Neutrophil (primary cell): ENCODE measurements around the gene RIN3.

Experiments used
- H3K27ac ChIP-seq: fragments of 200-600 bp; sonication (generic); 2 replicates; pipeline ENCODE4 v1.5.1; 2016; ENCODE audit warnings: mild to moderate bottlenecking, moderate library complexity
- H3K27me3 ChIP-seq: fragments of 200-600 bp; sonication (generic); 2 replicates; pipeline ENCODE4 v1.6.0; 2016; ENCODE audit warnings: mild to moderate bottlenecking
- H3K36me3 ChIP-seq: fragments of 200-600 bp; sonication (generic); 2 replicates; pipeline ENCODE4 v1.5.1; 2017
- H3K4me1 ChIP-seq, 2 experiments: fragments of 200-600 bp in 1 of 2; sonication (generic) in 1 of 2; 1 replicate in 1 of 2; 2 replicates in 1 of 2; pipeline versions ENCODE4 v1.5.1 to v1.6.1; 2013 to 2016; ENCODE audit warnings: low read depth in 1 of 2, low read length in 1 of 2, mild to moderate bottlenecking in 1 of 2, moderate library complexity in 1 of 2; ENCODE audit not compliant: control insufficient read depth in 1 of 2, insufficient read depth in 1 of 2
- H3K4me3 ChIP-seq, 2 experiments: fragments of 200-600 bp in 1 of 2; sonication (generic) in 1 of 2; 1 replicate in 1 of 2; 2 replicates in 1 of 2; pipeline ENCODE4 v1.5.1; 2013 to 2016; ENCODE audit warnings: low read depth in 1 of 2, low read length in 1 of 2, mild to moderate bottlenecking in 1 of 2, moderate library complexity in 1 of 2
- H3K9me3 ChIP-seq: fragments of 200-600 bp; sonication (generic); 2 replicates; pipeline ENCODE4 v1.5.1; 2016
- CTCF ChIP-seq: fragments of 200-600 bp; sonication (generic); IDR thresholded peaks from 2 replicates; pipeline ENCODE4 v1.5.1; 2016; ENCODE audit warnings: antibody characterized with exemption

Gene RIN3

GRCh38 chr14:92683041-92683440, 169.5 kb downstream of the RIN3 start:
- Histone ChIP-seq H3K4me1 (peaks cover 7 to 13% of the 10 kb centered on the region in 2 experiments), H3K36me3 (peaks cover 100% of the 10 kb centered on the region)
- no peak for TF ChIP-seq CTCF

GRCh38 chr14:92684801-92685560, 171.4 kb downstream of the RIN3 start:
- Histone ChIP-seq H3K4me3 (no peak overlapping the region), H3K27ac (no peak overlapping the region), H3K4me1 (peaks cover 7 to 13% of the 10 kb centered on the region in 2 experiments), H3K36me3 (peaks cover 99% of the 10 kb centered on the region), H3K27me3 (no peaks in the 10 kb centered on the region), H3K9me3 (no peaks in the 10 kb centered on the region)
- no peak for TF ChIP-seq CTCF

More at GRCh38 chr14:92683041-92683440, 169.5 kb downstream of the RIN3 start:
- Histone ChIP-seq H3K27ac (no peak overlapping the region), H3K4me3 (no peak overlapping the region), H3K27me3 (no peaks in the 10 kb centered on the region), H3K9me3 (no peaks in the 10 kb centered on the region)

- Histone ChIP-seq H3K4me1 (peaks cover 6 to 7% of the 10 kb centered on the region in 2 experiments), H3K27me3 (no peaks in the 10 kb centered on the region), H3K27ac (no peak overlapping the region), H3K36me3 (peaks cover 99% of the 10 kb centered on the region), H3K4me3 (no peak overlapping the region), H3K9me3 (no peaks in the 10 kb centered on the region)
- TF ChIP-seq CTCF, result no peak
Observed at GRCh38 chr14:92685784-92686355, 172.3 kb downstream of the RIN3 start.

- no peak overlapping the region for H3K27ac ChIP-seq
- H3K4me3 ChIP-seq, result no peak overlapping the region
- peaks cover 98% of the 10 kb centered on the region for H3K36me3 ChIP-seq
- peaks cover under 1 to 1% of the 10 kb centered on the region in 2 experiments for H3K4me1 ChIP-seq
- H3K9me3 ChIP-seq, result no peaks in the 10 kb centered on the region
- no peak for TF ChIP-seq CTCF
- H3K27me3 ChIP-seq, result no peaks in the 10 kb centered on the region
Observed at GRCh38 chr14:92686411-92686899, 172.9 kb downstream of the RIN3 start.

GRCh38 chr14:92686900-92687427, 173.4 kb downstream of the RIN3 start:
- TF ChIP-seq CTCF, result peak; percentile 81
- Histone ChIP-seq H3K27me3 (no peaks in the 10 kb centered on the region), H3K4me1 (no peaks in the 10 kb centered on the region), H3K27ac (no peak overlapping the region), H3K36me3 (peaks cover 98% of the 10 kb centered on the region), H3K4me3 (no peak overlapping the region), H3K9me3 (no peaks in the 10 kb centered on the region)
